Naive thymus-derived CD4-positive, alpha-beta T cell (primary cell): ENCODE measurements around the gene IFT74. TPM values are rescaled to one million over a fixed set of nuclear protein-coding genes. Genes with fewer than 3 reads are reported as not detected.

Experiments used
- ATAC-seq: fragments of 150-1000 bp; cut with Tn5 transposase; 2 replicates; pipeline ENCODE4 v1.10.0; 2021; ENCODE audit warnings: mild to moderate bottlenecking, moderate library complexity
- CTCF ChIA-PET: fragments of 350-600 bp; sonication (Branson Sonifier 250); formaldehyde crosslinking; loops from one replicate; lab custom pipeline; 2021; ENCODE audit warnings: antibody characterized with exemption; lab: Charles Lee
- POLR2A ChIA-PET: fragments of 350-600 bp; sonication (Branson Sonifier 250); formaldehyde crosslinking; loops from one replicate; lab custom pipeline; 2021; ENCODE audit warnings: antibody characterized with exemption, inconsistent platforms; lab: Charles Lee
- DNase-seq, 9 donors: peaks; one replicate each; pipeline versions ENCODE4 v3.0.0 to v3.0.0-alpha.2; 2020 to 2022; ENCODE audit warnings: mixed read lengths in 1 of 9
- H3K27ac ChIP-seq: one replicate; pipeline ENCODE4 v1.7.0; 2013; ENCODE audit warnings: mild to moderate bottlenecking, low read depth, low read length, moderate library complexity
- H3K27me3 ChIP-seq, 2 donors: one replicate each; pipeline ENCODE4 v1.7.0; 2013; ENCODE audit warnings: low read length in 2 of 2, mild to moderate bottlenecking in 2 of 2, moderate library complexity in 2 of 2; ENCODE audit not compliant: control insufficient read depth in 2 of 2, insufficient read depth in 2 of 2
- H3K36me3 ChIP-seq, 3 experiments: 1 replicate in 2 of 3; 2 replicates in 1 of 3; pipeline ENCODE4 v1.7.0; 2013; ENCODE audit warnings: low read length in 3 of 3, mild to moderate bottlenecking in 3 of 3, moderate library complexity in 1 of 3; ENCODE audit not compliant: insufficient read depth in 3 of 3, control insufficient read depth in 2 of 3
- H3K4me1 ChIP-seq, 2 donors: one replicate each; pipeline ENCODE4 v1.7.0; 2013; ENCODE audit warnings: low read length in 2 of 2, mild to moderate bottlenecking in 2 of 2, moderate library complexity in 1 of 2; ENCODE audit not compliant: control insufficient read depth in 2 of 2, insufficient read depth in 2 of 2
- H3K4me3 ChIP-seq: 2 replicates; pipeline ENCODE4 v1.7.0; 2013; ENCODE audit warnings: mild to moderate bottlenecking, low read length
- H3K9me3 ChIP-seq, 3 experiments: 1 replicate in 2 of 3; 2 replicates in 1 of 3; pipeline ENCODE4 v1.7.0; 2013; ENCODE audit warnings: low read length in 3 of 3; ENCODE audit not compliant: control insufficient read depth in 2 of 3
- H3K27ac Mint-ChIP-seq, 9 donors: one replicate each; pipeline ENCODE4 v1.8.0; 2020 to 2022; ENCODE audit warnings: mixed read lengths in 9 of 9, mild to moderate bottlenecking in 8 of 9, moderate library complexity in 5 of 9, inconsistent platforms in 2 of 9
- H3K27me3 Mint-ChIP-seq, 5 donors: one replicate each; pipeline ENCODE4 v1.8.0; 2021 to 2022; ENCODE audit warnings: mixed read lengths in 5 of 5, mild to moderate bottlenecking in 1 of 5
- H3K36me3 Mint-ChIP-seq, 5 donors: one replicate each; pipeline ENCODE4 v1.8.0; 2020 to 2022; ENCODE audit warnings: mixed read lengths in 5 of 5, mild to moderate bottlenecking in 3 of 5, inconsistent platforms in 1 of 5
- H3K4me1 Mint-ChIP-seq, 7 donors: one replicate each; pipeline ENCODE4 v1.8.0; 2020 to 2022; ENCODE audit warnings: mixed read lengths in 7 of 7, mild to moderate bottlenecking in 3 of 7, inconsistent platforms in 1 of 7
- H3K4me3 Mint-ChIP-seq, 10 donors: one replicate each; pipeline ENCODE4 v1.8.0; 2020 to 2022; ENCODE audit warnings: mild to moderate bottlenecking in 10 of 10, mixed read lengths in 10 of 10, moderate library complexity in 6 of 10, inconsistent platforms in 2 of 10
- H3K9me3 Mint-ChIP-seq, 11 donors: one replicate each; pipeline ENCODE4 v1.8.0; 2020 to 2022; ENCODE audit warnings: mixed read lengths in 11 of 11, mild to moderate bottlenecking in 4 of 11, inconsistent platforms in 1 of 11, moderate library complexity in 1 of 11
- intact Hi-C, 2 donors: fragments of 100-400 bp; cut with micrococcal nuclease; formaldehyde crosslinking; loops; one replicate each; pipeline ENCODE4 v1.15.1; 2023
- polyA plus RNA-seq, 2 donors: library from polyadenylated mRNA; unstranded; fragments of 300-500 nt; fragmentation: Illumina TruSeq; gene quantifications; one replicate each; pipeline ENCODE4 v1.2.3, GENCODE V29; 2021
- total RNA-seq, 6 experiments: library from RNA in 5 of 6; stranded (reverse) in 5 of 6; gene quantifications; 1 replicate in 5 of 6; 2 replicates in 1 of 6; pipeline ENCODE4 v1.2.3 and lab custom pipeline; 2021 to 2026

IFT74 gene
- total and polyA plus RNA-seq, 7 experiments from 2014 or later, result 8.0 to 12.4 (median 9.7) TPM

DNA sequence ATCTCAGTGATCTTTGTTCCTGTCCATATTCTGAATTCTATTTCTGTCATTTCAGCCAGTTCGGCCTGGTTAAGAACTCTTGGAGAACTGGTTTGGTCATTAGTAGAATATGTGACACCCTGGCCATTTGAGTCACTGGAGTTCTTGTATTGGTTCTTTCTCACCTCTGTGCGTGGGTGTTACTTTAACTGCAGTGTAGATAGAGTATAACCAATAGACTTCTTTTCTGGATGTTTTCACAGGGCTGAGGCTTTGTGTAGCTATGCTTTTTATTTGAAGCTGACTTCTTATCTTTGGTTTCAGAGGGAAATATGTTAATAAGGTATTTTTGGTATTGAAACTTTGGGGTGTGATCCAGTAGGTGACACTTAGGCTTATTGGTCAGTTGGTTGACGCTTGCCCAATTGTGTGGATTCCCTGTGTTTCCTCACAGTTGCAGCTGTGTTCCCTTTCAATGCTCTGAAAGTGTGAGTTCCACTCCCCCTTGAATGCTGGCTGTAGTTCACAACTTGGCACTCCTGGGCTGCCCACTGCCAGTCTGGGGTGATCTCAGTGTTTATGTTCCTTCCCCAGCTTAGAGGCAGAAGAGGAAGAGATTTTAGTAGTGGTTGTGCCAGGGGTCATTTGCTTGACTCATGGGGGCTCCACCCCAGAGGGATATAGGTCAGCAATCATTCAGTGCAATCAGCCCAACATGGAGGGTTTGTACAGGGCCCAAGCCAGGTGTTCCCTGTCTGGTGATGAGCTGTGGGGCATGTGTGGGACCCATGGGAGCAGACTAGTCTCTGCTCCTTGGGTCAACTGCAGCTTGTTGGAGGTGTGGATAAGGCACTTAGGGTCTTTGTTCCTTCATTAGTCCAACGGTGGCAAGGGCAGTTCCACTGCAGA is 117.9 kb downstream of the IFT74 start:
- Histone ChIP-seq H3K27ac (no peak overlapping the region), H3K4me1 (no peaks in the 10 kb centered on the region), H3K36me3 (no peaks in the 10 kb centered on the region), H3K4me3 (no peak overlapping the region), H3K27me3 (no peaks in the 10 kb centered on the region), H3K9me3 (no peaks in the 10 kb centered on the region)
- DNase-seq (no peak), ATAC-seq (no peak)
- intact Hi-C loops, result no loop called here
- ChIA-PET CTCF (no interaction called here), POLR2A (no interaction called here)
- no peaks in the 10 kb centered on the region for H3K4me1 Mint-ChIP-seq
- no peak overlapping the region for H3K4me3 Mint-ChIP-seq
- H3K36me3 Mint-ChIP-seq, result peaks cover 0 to 46% (median 29%) of the 10 kb centered on the region in 5 donors
- no peaks in the 10 kb centered on the region for H3K27me3 Mint-ChIP-seq
- no peak overlapping the region for H3K27ac Mint-ChIP-seq
- peaks cover 0 to 11% (median 0%) of the 10 kb centered on the region in 11 donors for H3K9me3 Mint-ChIP-seq

DNA sequence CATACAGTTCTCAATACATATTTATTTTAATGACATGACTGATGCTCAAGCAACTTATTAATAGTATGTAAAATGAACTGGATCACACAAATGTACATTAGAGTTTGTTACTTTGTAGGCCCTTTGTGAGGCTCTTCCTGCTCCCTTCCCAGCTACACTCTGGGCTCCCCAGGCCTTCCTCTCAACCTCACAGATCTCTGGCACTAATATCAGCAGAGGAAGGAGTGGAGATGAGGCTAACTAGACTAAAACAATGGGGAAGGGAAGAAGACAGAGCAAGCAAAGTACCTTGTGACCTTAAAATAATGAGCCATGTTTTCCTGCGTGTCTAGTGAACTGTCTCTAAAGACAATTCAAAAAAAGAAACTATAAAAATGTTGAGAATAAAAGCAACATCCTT is 122.5 kb downstream of the IFT74 start:
- Histone ChIP-seq H3K4me1 (no peaks in the 10 kb centered on the region), H3K27me3 (no peaks in the 10 kb centered on the region), H3K9me3 (no peaks in the 10 kb centered on the region), H3K27ac (no peak overlapping the region), H3K36me3 (no peaks in the 10 kb centered on the region), H3K4me3 (no peak overlapping the region)
- Mint-ChIP-seq H3K27ac (no peak overlapping the region), H3K4me3 (no peak overlapping the region), H3K36me3 (peaks cover 0 to 35% (median 16%) of the 10 kb centered on the region in 5 donors), H3K27me3 (no peaks in the 10 kb centered on the region), H3K9me3 (peaks cover 0 to 3% (median 0%) of the 10 kb centered on the region in 11 donors), H3K4me1 (no peaks in the 10 kb centered on the region)
- POLR2A ChIA-PET, result no interaction called here
- CTCF ChIA-PET, result no interaction called here
- intact Hi-C loops, result no loop called here
- DNase-seq, result no peak
- ATAC-seq, result no peak

DNA sequence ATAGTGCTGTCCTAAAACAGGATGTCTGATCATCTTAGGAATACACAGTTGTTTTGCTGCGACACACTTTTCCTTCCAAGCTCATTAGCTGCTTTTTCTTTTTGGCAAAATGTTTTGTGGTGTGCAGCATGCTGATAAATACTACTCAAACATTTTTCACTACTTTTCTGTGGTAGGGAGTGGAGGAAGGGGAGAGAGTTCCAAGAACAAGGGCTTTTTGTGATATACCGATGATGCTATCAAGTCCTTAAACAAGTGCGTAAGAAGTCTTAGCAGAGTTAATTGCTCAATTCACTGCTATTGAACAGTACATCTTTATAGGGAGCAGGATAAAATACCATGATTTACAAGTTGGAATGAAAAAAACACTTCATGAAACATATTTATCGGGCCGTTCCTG is 129.2 kb downstream of the IFT74 start:
- Histone ChIP-seq H3K36me3 (no peaks in the 10 kb centered on the region), H3K27ac (no peak overlapping the region), H3K27me3 (no peaks in the 10 kb centered on the region), H3K9me3 (no peaks in the 10 kb centered on the region), H3K4me3 (no peak overlapping the region), H3K4me1 (no peaks in the 10 kb centered on the region)
- Mint-ChIP-seq H3K9me3 (no peaks in the 10 kb centered on the region), H3K36me3 (peaks cover 0 to 7% (median 0%) of the 10 kb centered on the region in 5 donors), H3K4me1 (no peaks in the 10 kb centered on the region), H3K4me3 (no peak overlapping the region), H3K27ac (no peak overlapping the region), H3K27me3 (peaks cover 0 to 2% (median 0%) of the 10 kb centered on the region in 5 donors)
- ATAC-seq (no peak), DNase-seq (no peak)
- intact Hi-C loops, result no loop called here
- ChIA-PET CTCF (no interaction called here), POLR2A (no interaction called here)

DNA sequence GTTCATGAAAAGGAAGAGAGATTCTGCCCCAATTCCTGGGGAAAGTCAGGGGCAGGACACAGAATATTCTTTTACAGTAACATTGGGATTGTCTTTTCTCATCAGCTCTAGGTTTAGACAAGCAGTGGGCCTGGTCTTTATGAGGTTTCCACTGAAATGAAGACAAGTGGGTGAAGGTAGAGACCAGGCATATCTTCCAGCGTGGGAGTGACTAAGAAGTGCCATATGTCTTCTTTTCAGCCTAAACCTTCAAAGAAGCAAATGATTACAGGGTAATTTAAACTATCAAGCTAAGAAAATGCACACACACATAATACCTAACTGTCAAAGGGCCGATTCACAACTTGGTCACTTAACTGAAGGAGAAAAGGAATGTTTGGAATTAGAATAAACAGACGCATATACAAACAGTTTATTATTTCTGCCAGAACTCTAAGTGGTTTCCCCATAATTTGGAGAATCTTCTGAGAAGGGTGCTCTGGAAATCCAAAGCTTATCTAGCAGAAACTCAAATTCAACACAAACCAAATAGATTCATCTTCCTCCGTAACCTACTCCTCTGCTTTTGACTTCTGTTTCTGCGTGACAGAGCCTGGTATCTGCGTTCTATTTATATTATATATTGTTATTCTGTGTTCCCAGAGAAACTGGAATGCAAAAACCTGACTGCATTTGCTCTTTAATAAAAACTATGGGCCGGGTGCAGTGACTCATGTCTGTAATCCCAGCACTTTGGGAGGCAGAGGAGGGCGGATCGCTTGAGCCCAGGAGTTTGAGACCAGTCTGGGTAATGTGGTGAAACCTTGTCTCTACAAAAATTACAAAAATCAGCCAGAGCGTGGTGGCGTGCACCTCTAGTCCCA is 130.8 kb downstream of the IFT74 start:
- no peak overlapping the region for H3K4me3 ChIP-seq
- Mint-ChIP-seq H3K4me1 (no peaks in the 10 kb centered on the region), H3K36me3 (peaks cover 0 to 7% (median 0%) of the 10 kb centered on the region in 5 donors), H3K4me3 (no peak overlapping the region), H3K27me3 (peaks cover 0 to 2% (median 0%) of the 10 kb centered on the region in 5 donors), H3K9me3 (no peaks in the 10 kb centered on the region), H3K27ac (no peak overlapping the region)
- ChIA-PET POLR2A (no interaction called here), CTCF (interaction anchor here (0.7 kb wide), 1 partner anchor 32 kb away, joined by 4 read pairs; no protein-coding TSS in a partner anchor)
- H3K27me3 ChIP-seq, result no peaks in the 10 kb centered on the region
- ATAC-seq, result no peak
- no peak overlapping the region for H3K27ac ChIP-seq
- H3K9me3 ChIP-seq, result no peaks in the 10 kb centered on the region
- H3K4me1 ChIP-seq, result no peaks in the 10 kb centered on the region
- DNase-seq, result no peak
- intact Hi-C loops, result no loop called here
- H3K36me3 ChIP-seq, result no peaks in the 10 kb centered on the region

DNA sequence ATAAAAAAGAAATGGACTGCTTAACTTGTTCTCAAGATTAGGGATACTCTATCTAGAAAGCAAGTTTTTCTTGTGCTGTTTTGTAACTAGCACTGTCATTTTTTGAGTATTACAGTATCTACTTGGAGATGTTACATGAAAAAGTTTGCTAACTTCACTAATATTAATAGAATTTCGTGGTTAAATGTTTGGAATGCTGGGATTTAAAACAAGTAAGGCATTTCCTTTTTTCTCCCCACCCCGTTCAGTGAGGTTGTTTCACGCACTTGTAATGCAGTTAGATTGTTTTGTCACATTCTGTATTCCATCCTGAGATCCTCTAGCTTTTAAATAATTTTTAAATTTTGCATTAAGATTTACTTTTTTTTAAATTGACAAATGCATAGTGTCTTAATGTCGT is 132.8 kb downstream of the IFT74 start:
- POLR2A ChIA-PET, result no interaction called here
- no peak overlapping the region for H3K27ac ChIP-seq
- no peaks in the 10 kb centered on the region for H3K9me3 ChIP-seq
- Mint-ChIP-seq H3K9me3 (peaks cover 0 to 5% (median 0%) of the 10 kb centered on the region in 11 donors), H3K36me3 (peaks cover 0 to 4% (median 0%) of the 10 kb centered on the region in 5 donors), H3K27ac (no peak overlapping the region), H3K4me1 (peaks cover 0 to 6% (median 0%) of the 10 kb centered on the region in 7 donors), H3K27me3 (peaks cover 2 to 8% (median 7%) of the 10 kb centered on the region in 5 donors), H3K4me3 (no peak overlapping the region)
- H3K4me3 ChIP-seq, result no peak overlapping the region
- intact Hi-C loops, result no loop called here
- H3K27me3 ChIP-seq, result no peaks in the 10 kb centered on the region
- CTCF ChIA-PET, result no interaction called here
- no peaks in the 10 kb centered on the region for H3K36me3 ChIP-seq
- no peak for ATAC-seq
- H3K4me1 ChIP-seq, result no peaks in the 10 kb centered on the region
- DNase-seq, result no peak

DNA sequence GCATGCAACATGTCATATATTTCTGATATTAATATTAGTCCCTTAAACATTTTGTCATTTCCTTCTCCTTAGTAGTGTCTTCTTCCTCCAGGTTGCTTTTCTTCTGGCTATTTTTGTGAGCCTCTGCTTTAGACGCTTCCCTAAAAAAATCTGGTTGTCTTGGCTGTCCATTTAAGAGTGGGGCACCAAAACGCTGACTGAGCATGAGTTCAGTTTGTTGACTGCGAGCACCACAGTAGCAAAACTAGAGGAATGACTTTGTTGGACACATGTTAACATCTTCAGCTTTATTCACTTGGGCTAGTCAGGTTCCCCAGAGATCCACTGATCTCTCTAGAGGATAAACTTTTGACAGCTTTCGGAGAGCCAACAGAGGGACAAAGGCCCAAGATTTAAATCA is 133.5 kb downstream of the IFT74 start:
- intact Hi-C loops, result no loop called here

More for the DNA sequence above, 133.5 kb downstream of the IFT74 start:
- peaks cover 0 to 7% (median 0%) of the 10 kb centered on the region in 7 donors for H3K4me1 Mint-ChIP-seq
- H3K9me3 Mint-ChIP-seq, result peaks cover 0 to 5% (median 0%) of the 10 kb centered on the region in 11 donors
- no peak overlapping the region for H3K27ac Mint-ChIP-seq
- Histone ChIP-seq H3K4me1 (no peaks in the 10 kb centered on the region), H3K36me3 (no peaks in the 10 kb centered on the region), H3K27ac (no peak overlapping the region), H3K27me3 (no peaks in the 10 kb centered on the region), H3K9me3 (no peaks in the 10 kb centered on the region), H3K4me3 (no peak overlapping the region)
- H3K36me3 Mint-ChIP-seq, result peaks cover 0 to 4% (median 0%) of the 10 kb centered on the region in 5 donors
- no peak for DNase-seq
- POLR2A ChIA-PET, result no interaction called here
- H3K4me3 Mint-ChIP-seq, result no peak overlapping the region
- no peak for ATAC-seq
- H3K27me3 Mint-ChIP-seq, result peaks cover 2 to 14% (median 10%) of the 10 kb centered on the region in 5 donors
- CTCF ChIA-PET, result no interaction called here
